Measurements from ENCODE around the gene ACTMAP. TPM values are rescaled to one million over a fixed set of nuclear protein-coding genes. Genes with fewer than 3 reads are reported as not detected.
A peak's percentile ranks its signal among the peaks of the same experiment; 100 is the strongest.

ACTMAP gene
- total and polyA plus RNA-seq, 2 experiments from 2014 or later: 2.5 to 7.3 TPM

DNA sequence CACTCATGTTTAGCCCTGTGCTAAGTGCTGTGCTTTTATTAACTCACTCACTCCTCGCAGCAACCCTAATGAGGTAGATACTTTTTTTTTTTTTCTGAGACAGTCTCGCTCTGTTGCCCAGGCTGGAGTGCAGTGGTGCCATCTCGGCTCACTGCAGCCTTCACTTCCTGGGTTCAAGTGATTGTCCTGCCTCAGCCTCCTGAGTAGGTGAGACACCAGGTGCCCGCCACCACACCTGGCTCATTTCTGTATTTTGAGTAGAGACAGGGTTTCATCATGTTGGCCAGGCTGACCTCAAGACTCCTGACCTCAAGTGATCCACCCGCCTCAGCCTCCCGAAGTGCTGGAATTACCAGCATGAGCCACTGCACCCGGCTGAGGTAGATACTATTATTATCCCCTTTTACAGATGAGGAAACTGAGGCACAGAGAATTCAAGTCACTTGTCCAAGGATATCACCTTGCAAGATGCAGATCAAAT lies 30.8 kb downstream of the ACTMAP start:
- Histone ChIP-seq H3K4me3 (peak overlapping the region; percentile 79), H2AFZ (no peak overlapping the region), H3K27me3 (replicated peaks; ENCODE audit: insufficient read depth) (no peaks in the 10 kb centered on the region), H3K9me2 (ENCODE audit: insufficient read depth) (no peaks in the 10 kb centered on the region), H3F3A (ENCODE audit: insufficient read depth) (peaks cover 47% of the 10 kb centered on the region), H4K20me1 (ENCODE audit: insufficient read depth) (no peaks in the 10 kb centered on the region), H3K9ac (peak overlapping the region; percentile 96), H3K4me2 (ENCODE audit: unreplicated experiment) (peak overlapping the region; percentile 97), H3K4me1 (ENCODE audit: insufficient read depth) (peaks cover 27% of the 10 kb centered on the region), H3K79me2 (ENCODE audit: insufficient read depth) (peaks cover 76% of the 10 kb centered on the region), H3K36me3 (ENCODE audit: low read depth) (no peaks in the 10 kb centered on the region), H3K9me3 (ENCODE audit: low read depth) (no peaks in the 10 kb centered on the region), H3K27ac (peak overlapping the region; percentile 100)
- in situ Hi-C loops (cut with MboI): no loop called here
- DNase-seq: peak; percentile 12
- WGBS, 2 experiments (ENCODE audit: low coverage in 1 of 2, low lambda C conversion rate in 2 of 2, missing lambda C conversion rate in 2 of 2): 32 to 33% methylated on average over 7 of the region's 7 CpGs
- no peak for TF ChIP-seq EZH2phosphoT487 (IDR thresholded peaks at IDR 0.05; ENCODE audit: insufficient read depth, low read depth)
- TF ChIP-seq EZH2 (IDR thresholded peaks at IDR 0.05; ENCODE audit: insufficient read depth, poor library complexity, severe bottlenecking): no peak

DNA sequence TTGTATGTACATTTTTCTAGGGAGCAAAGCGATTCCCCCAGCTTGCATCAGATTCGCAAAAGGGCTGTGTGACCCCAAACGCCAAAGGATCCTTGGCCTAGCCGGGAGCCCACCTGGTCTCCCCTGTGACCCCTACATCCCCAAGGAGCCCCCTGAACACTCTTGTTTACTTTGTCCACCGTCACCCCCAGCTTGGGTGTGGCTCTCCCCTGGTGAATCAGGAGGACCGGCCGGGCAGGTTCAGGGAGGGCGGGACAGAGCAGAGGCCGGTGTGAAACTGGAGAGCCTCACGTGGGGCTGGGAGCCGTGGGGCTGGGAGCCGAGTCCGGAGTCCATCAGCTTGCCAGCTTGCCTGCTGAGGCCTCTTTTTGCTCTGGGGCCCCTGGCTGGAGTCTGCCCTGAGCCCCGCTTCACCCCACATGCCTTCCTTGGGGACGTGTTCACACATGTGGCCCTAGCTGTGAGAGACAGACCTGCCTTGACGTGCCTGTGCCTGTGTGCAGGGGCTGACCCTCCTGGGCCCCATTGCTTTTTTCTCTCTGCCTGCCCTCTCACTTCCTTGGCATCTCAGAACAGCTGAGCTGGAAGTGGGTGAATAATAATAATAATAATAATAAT lies 31.4 kb downstream of the ACTMAP start:
- no peaks in the 10 kb centered on the region for H3K9me3 ChIP-seq (ENCODE audit: low read depth)
- H3K27me3 ChIP-seq (replicated peaks; ENCODE audit: insufficient read depth): no peaks in the 10 kb centered on the region
- no peaks in the 10 kb centered on the region for H3K9me2 ChIP-seq (ENCODE audit: insufficient read depth)
- H3K9ac ChIP-seq: peak overlapping the region; percentile 96
- no peak overlapping the region for H2AFZ ChIP-seq
- peak; percentile 81 for DNase-seq
- in situ Hi-C loops (cut with MboI): no loop called here
- H3K4me3 ChIP-seq: peak overlapping the region; percentile 79
- peaks cover 47% of the 10 kb centered on the region for H3F3A ChIP-seq (ENCODE audit: insufficient read depth)
- no peaks in the 10 kb centered on the region for H3K36me3 ChIP-seq (ENCODE audit: low read depth)
- TF ChIP-seq EZH2phosphoT487 (IDR thresholded peaks at IDR 0.05; ENCODE audit: insufficient read depth, low read depth) (no peak), EZH2 (IDR thresholded peaks at IDR 0.05; ENCODE audit: insufficient read depth, poor library complexity, severe bottlenecking) (no peak)
- WGBS, 2 experiments (ENCODE audit: low coverage in 1 of 2, low lambda C conversion rate in 2 of 2, missing lambda C conversion rate in 2 of 2): 1 to 2% methylated on average over 15 to 16 of the region's 16 CpGs
- H3K4me1 ChIP-seq (ENCODE audit: insufficient read depth): peaks cover 27% of the 10 kb centered on the region
- H3K4me2 ChIP-seq (ENCODE audit: unreplicated experiment): peak overlapping the region; percentile 97
- H3K27ac ChIP-seq: peak overlapping the region; percentile 100
- H3K79me2 ChIP-seq (ENCODE audit: insufficient read depth): peaks cover 73% of the 10 kb centered on the region
- H4K20me1 ChIP-seq (ENCODE audit: insufficient read depth): no peaks in the 10 kb centered on the region

DNA sequence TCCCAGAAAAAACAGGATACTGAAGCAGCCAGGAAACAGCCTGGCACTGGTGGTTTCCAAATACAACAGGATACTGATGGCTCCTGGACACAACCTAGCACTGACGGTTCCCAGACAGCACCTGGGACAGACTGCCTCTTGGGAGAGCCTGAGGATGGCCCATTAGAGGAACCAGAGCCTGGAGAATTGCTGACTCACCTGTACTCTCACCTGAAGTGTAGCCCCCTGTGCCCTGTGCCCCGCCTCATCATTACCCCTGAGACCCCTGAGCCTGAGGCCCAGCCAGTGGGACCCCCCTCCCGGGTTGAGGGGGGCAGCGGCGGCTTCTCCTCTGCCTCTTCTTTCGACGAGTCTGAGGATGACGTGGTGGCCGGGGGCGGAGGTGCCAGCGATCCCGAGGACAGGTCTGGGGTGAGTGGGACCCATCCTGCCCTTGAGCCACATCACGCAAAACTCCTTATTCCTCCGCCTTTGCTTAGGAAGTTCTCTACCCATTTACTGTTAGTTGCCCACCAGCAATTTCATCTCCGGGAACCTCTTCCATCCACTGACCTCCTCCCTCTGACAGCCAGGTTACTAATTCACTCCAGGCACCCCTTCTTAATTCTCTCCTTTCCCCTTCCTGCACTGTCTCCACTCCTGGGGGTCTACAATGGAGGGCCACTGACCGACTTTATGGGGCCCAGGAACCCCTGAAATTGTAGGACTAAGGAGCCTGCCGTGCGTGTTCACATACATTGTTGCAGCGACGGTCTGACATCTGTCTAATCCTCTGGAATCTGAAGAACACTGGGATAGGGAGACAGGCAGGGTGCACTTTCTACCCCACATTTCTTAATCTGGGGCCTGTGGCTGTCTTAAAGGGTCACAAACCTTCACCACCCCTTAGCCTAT lies 32.1 kb downstream of the ACTMAP start:
- Histone ChIP-seq H3K4me2 (ENCODE audit: unreplicated experiment) (peak overlapping the region; percentile 97), H4K20me1 (ENCODE audit: insufficient read depth) (no peaks in the 10 kb centered on the region), H3K4me3 (peak overlapping the region; percentile 79), H3K79me2 (ENCODE audit: insufficient read depth) (peaks cover 65% of the 10 kb centered on the region), H2AFZ (no peak overlapping the region), H3K27me3 (replicated peaks; ENCODE audit: insufficient read depth) (no peaks in the 10 kb centered on the region), H3K9ac (peak overlapping the region; percentile 96), H3K36me3 (ENCODE audit: low read depth) (no peaks in the 10 kb centered on the region), H3F3A (ENCODE audit: insufficient read depth) (peaks cover 47% of the 10 kb centered on the region), H3K9me2 (ENCODE audit: insufficient read depth) (no peaks in the 10 kb centered on the region), H3K4me1 (ENCODE audit: insufficient read depth) (peaks cover 27% of the 10 kb centered on the region), H3K9me3 (ENCODE audit: low read depth) (no peaks in the 10 kb centered on the region), H3K27ac (peak overlapping the region; percentile 100)
- TF ChIP-seq EZH2phosphoT487 (IDR thresholded peaks at IDR 0.05; ENCODE audit: insufficient read depth, low read depth): no peak
- DNase-seq: peak; percentile 78
- in situ Hi-C loops (cut with MboI): no loop called here
- 2 to 4% methylated on average over 19 to 20 of the region's 20 CpGs for WGBS, 2 experiments (ENCODE audit: low coverage in 1 of 2, low lambda C conversion rate in 2 of 2, missing lambda C conversion rate in 2 of 2)

DNA sequence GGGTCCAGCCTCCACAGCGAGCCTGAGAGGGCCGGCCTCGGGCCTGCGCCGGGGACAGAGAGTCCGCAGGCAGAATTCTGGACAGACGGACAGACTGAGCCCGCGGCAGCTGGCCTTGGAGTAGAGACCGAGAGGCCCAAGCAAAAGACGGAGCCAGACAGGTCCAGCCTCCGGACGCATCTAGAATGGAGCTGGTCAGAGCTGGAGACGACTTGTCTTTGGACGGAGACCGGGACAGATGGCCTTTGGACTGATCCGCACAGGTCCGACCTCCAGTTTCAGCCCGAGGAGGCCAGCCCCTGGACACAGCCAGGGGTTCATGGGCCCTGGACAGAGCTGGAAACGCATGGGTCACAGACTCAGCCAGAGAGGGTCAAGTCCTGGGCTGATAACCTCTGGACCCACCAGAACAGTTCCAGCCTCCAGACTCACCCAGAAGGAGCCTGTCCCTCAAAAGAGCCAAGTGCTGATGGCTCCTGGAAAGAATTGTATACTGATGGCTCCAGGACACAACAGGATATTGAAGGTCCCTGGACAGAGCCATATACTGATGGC lies 32.9 kb downstream of the ACTMAP start:
- in situ Hi-C loops (cut with MboI): no loop called here
- H3K27ac ChIP-seq: peak overlapping the region; percentile 100
- peaks cover 47% of the 10 kb centered on the region for H3F3A ChIP-seq (ENCODE audit: insufficient read depth)
- no peak for TF ChIP-seq EZH2phosphoT487 (IDR thresholded peaks at IDR 0.05; ENCODE audit: insufficient read depth, low read depth)
- TF ChIP-seq EZH2 (IDR thresholded peaks at IDR 0.05; ENCODE audit: insufficient read depth, poor library complexity, severe bottlenecking): no peak
- H3K4me3 ChIP-seq: peak overlapping the region; percentile 79
- peak overlapping the region; percentile 96 for H3K9ac ChIP-seq
- H3K4me2 ChIP-seq (ENCODE audit: unreplicated experiment): peak overlapping the region; percentile 97
- peak overlapping the region; percentile 51 for H2AFZ ChIP-seq
- H3K79me2 ChIP-seq (ENCODE audit: insufficient read depth): peaks cover 58% of the 10 kb centered on the region
- no peaks in the 10 kb centered on the region for H3K9me2 ChIP-seq (ENCODE audit: insufficient read depth)
- H3K9me3 ChIP-seq (ENCODE audit: low read depth): no peaks in the 10 kb centered on the region
- no peaks in the 10 kb centered on the region for H3K27me3 ChIP-seq (replicated peaks; ENCODE audit: insufficient read depth)
- peaks cover 26% of the 10 kb centered on the region for H3K4me1 ChIP-seq (ENCODE audit: insufficient read depth)
- DNase-seq: no peak
- no peaks in the 10 kb centered on the region for H3K36me3 ChIP-seq (ENCODE audit: low read depth)
- WGBS, 2 experiments (ENCODE audit: low coverage in 1 of 2, low lambda C conversion rate in 2 of 2, missing lambda C conversion rate in 2 of 2): 0 to 2% methylated on average over 14 to 20 of the region's 20 CpGs
- H4K20me1 ChIP-seq (ENCODE audit: insufficient read depth): no peaks in the 10 kb centered on the region

Data from GM23248 (cell line).